GM12878 (cell line): ENCODE measurements around the gene FGGY. TPM values are rescaled to one million over a fixed set of nuclear protein-coding genes. Genes with fewer than 3 reads are reported as not detected.

Experiments used
- ATAC-seq: fragments of 200-7000 bp; cut with Tn5 transposase; 3 replicates; pipeline ENCODE4 v1.9.1; 2020; ENCODE audit warnings: mild to moderate bottlenecking, moderate library complexity
- BruUV-seq: library from RNA; stranded (reverse); fragments of 400-500 nt; replicated peaks from 2 replicates; lab custom pipeline; 2021; lab: Mats Ljungman, UMichigan
- CTCF ChIA-PET: fragments of 300-600 bp; sonication (Branson Sonifier 250); formaldehyde crosslinking; extraction: SDS; loops from one replicate; lab custom pipeline; 2021; ENCODE audit warnings: inconsistent platforms; lab: Yijun Ruan, JAX
- POLR2A ChIA-PET: fragments of 350-600 bp; formaldehyde crosslinking; extraction: SDS; loops from one replicate; lab custom pipeline; 2021; ENCODE audit warnings: inconsistent platforms; lab: Charles Lee
- RAD21 ChIA-PET: fragments of 300-600 bp; sonication (Branson Sonifier 250); formaldehyde crosslinking; loops from one replicate; lab custom pipeline; 2023; ENCODE audit warnings: antibody characterized with exemption; ENCODE audit not compliant: unreplicated experiment; lab: Charles Lee
- SMC1A ChIA-PET: fragments of 300-600 bp; sonication (Branson Sonifier 250); formaldehyde crosslinking; loops from one replicate; lab custom pipeline; 2023; ENCODE audit not compliant: unreplicated experiment, uncharacterized antibody; lab: Charles Lee
- DNase-seq: peaks from one replicate; pipeline ENCODE4 v3.0.0-alpha.2; 2011; ENCODE audit warnings: low read depth, low spot score
- FAIRE-seq: peaks from 3 replicates; lab custom pipeline; 2011; peaks lifted over from hg19 to GRCh38; lab: Jason Lieb, UNC
- H2AFZ ChIP-seq: 2 replicates; pipeline ENCODE4 v1.6.0; 2011; ENCODE audit warnings: low read depth, low read length, control low read depth; ENCODE audit not compliant: control insufficient read depth
- H3K27ac ChIP-seq: 2 replicates; pipeline ENCODE4 v1.5.1; 2011; ENCODE audit warnings: control low read depth; ENCODE audit not compliant: control insufficient read depth, insufficient read depth
- H3K27me3 ChIP-seq, 2 experiments: replicated peaks in 1 of 2; 2 replicates each; pipeline versions ENCODE4 v1.6.0 to v1.6.1; 2011; ENCODE audit warnings: low read length in 1 of 2; ENCODE audit not compliant: control insufficient read depth in 2 of 2, insufficient read depth in 2 of 2
- H3K36me3 ChIP-seq, 2 experiments: 2 replicates each; pipeline ENCODE4 v1.5.1; 2011; ENCODE audit warnings: low read length in 1 of 2; ENCODE audit not compliant: control insufficient read depth in 2 of 2, insufficient read depth in 2 of 2
- H3K4me1 ChIP-seq: 2 replicates; pipeline ENCODE4 v1.6.1; 2011; ENCODE audit warnings: mild to moderate bottlenecking, low read length, moderate library complexity, mixed read lengths; ENCODE audit not compliant: control insufficient read depth, insufficient read depth
- H3K4me2 ChIP-seq: 2 replicates; pipeline ENCODE4 v1.6.0; 2011; ENCODE audit warnings: control low read depth; ENCODE audit not compliant: control insufficient read depth, insufficient read depth
- H3K4me3 ChIP-seq: fragments of 200-600 bp; sonication (generic); 2 replicates; pipeline ENCODE4 v1.5.1; 2016
- H3K79me2 ChIP-seq: 2 replicates; pipeline ENCODE4 v1.6.0; 2011; ENCODE audit warnings: low read length; ENCODE audit not compliant: control insufficient read depth, insufficient read depth
- H3K9ac ChIP-seq: 2 replicates; pipeline ENCODE4 v1.8.0; 2011; ENCODE audit warnings: low read length, control low read depth, mixed read lengths; ENCODE audit not compliant: control insufficient read depth, insufficient read depth
- H3K9me3 ChIP-seq: replicated peaks from 3 replicates; pipeline ENCODE4 v1.5.1; 2011; ENCODE audit warnings: mild to moderate bottlenecking, low read length; ENCODE audit not compliant: control insufficient read depth, insufficient read depth
- H4K20me1 ChIP-seq: 2 replicates; pipeline ENCODE4 v1.6.0; 2011; ENCODE audit not compliant: control insufficient read depth, insufficient read depth
- HDAC2 ChIP-seq: fragments of 200-600 bp; sonication (generic); IDR thresholded peaks from 2 replicates; pipeline ENCODE4 v1.6.1; 2017
- MEF2A ChIP-seq: IDR thresholded peaks from 2 replicates; pipeline ENCODE4 v1.6.1; 2011; ENCODE audit warnings: low read depth, mild to moderate bottlenecking, low read length, moderate library complexity; ENCODE audit not compliant: insufficient read depth
- NFIC ChIP-seq: IDR thresholded peaks from 2 replicates; pipeline ENCODE4 v1.6.1; 2012; ENCODE audit warnings: low read depth, mild to moderate bottlenecking, inconsistent platforms, low read length, moderate library complexity
- PAX5 ChIP-seq: IDR thresholded peaks from 2 replicates; pipeline ENCODE4 v1.6.1; 2011; ENCODE audit warnings: low read depth, low read length, borderline replicate concordance
- RAD21 ChIP-seq: IDR thresholded peaks from 2 replicates; pipeline ENCODE4 v1.6.1; 2011; ENCODE audit warnings: mild to moderate bottlenecking, low read depth, low read length, moderate library complexity; ENCODE audit not compliant: insufficient read depth
- RB1 ChIP-seq: fragments of 450-650 bp; formaldehyde crosslinking; IDR thresholded peaks from 2 replicates; pipeline ENCODE4 v1.6.1; 2017; ENCODE audit warnings: mild to moderate bottlenecking, borderline replicate concordance
- WGBS: methylation state at CpG from one replicate; pipeline ENCODE4 v1.1.6; 2016; ENCODE audit warnings: low lambda C conversion rate; ENCODE audit not compliant: insufficient replicate concordance, insufficient coverage; ENCODE audit errors: missing lambda C conversion rate; 5-methylcytosine and 5-hydroxymethylcytosine counted together
- in situ Hi-C: fragments of 300-500 bp; cut with MboI; formaldehyde crosslinking; loops from 9 replicates; pipeline ENCODE4 v1.14.3; 2018; ENCODE audit warnings: mixed read lengths
- intact Hi-C: fragments of 100-400 bp; cut with micrococcal nuclease; formaldehyde crosslinking; loops from one replicate; pipeline ENCODE4 v1.14.2; 2022; ENCODE audit not compliant: unreplicated experiment
- polyA plus RNA-seq, 11 experiments: library from polyadenylated mRNA; depleted of rRNA in 4 of 11; unstranded in 6 of 11; stranded (reverse) in 5 of 11; fragments of >200 nt; fragmentation: Nextera tagmentation in 4 of 11; fragmentation: Illumina TruSeq in 1 of 11; extraction: Ambion mirVana in 4 of 11; extraction: Trizol in 1 of 11; gene quantifications; 1 replicate in 1 of 11; 2 replicates in 10 of 11; pipeline versions ENCODE4 v1.2.1 to v1.2.3, GENCODE V29; 2011 to 2016; ENCODE audit warnings: inconsistent platforms in 2 of 11, missing spikeins in 2 of 11, low read depth in 1 of 11
- total RNA-seq, 4 experiments: library from RNA; depleted of rRNA in 3 of 4; stranded (reverse); fragments of >200 nt in 3 of 4; fragmentation: Illumina TruSeq in 1 of 4; extraction: Trizol in 1 of 4; gene quantifications; 2 replicates each; pipeline versions ENCODE4 v1.2.1 to v1.2.3, GENCODE V29; 2013 to 2021
- TF ChIP-seq, protein P1 (sequence below): fragments of 450-650 bp; IDR thresholded peaks from 2 replicates; pipeline ENCODE4 v1.6.1; 2014; ENCODE audit warnings: mild to moderate bottlenecking
- TF ChIP-seq, protein P2 (sequence below): IDR thresholded peaks from 2 replicates; pipeline ENCODE4 v1.6.1; 2012; ENCODE audit warnings: low read depth, low read length, improper control_type of control experiment
- TF ChIP-seq, protein P3 (sequence below): fragments of 450-650 bp; IDR thresholded peaks from 2 replicates; pipeline ENCODE4 v1.6.1; 2016; ENCODE audit warnings: mild to moderate bottlenecking

FGGY gene
- total and polyA plus RNA-seq, 10 of the 15 experiments (the other 5 are each of a cell fraction or from before 2014, with no cell fraction given) = 6.2 to 11.9 (median 7.5) TPM

DNA sequence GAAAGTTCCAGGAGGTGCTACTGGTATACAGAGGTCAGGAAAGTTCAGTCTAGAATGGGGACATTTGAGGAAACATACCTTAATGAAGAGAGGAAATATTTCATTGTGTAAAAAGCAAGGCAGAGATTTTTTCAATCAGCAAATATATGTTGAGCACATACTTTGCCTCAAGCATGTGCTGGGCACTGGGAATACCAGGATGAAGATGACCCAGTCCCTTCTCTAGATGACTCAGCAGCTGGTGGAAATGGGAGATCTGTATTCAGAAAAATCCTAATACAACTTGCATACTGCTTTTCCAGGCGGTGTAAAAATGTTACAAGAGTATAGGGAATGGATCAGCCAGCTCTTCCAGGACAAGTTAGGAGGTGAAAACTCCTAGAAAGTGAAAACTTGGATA lies 229.3 kb downstream of the FGGY start (continued):
- TF ChIP-seq HDAC2 (no peak), MEF2A (no peak), RAD21 (no peak), NFIC (no peak)
- TF ChIP-seq, protein P1, sequence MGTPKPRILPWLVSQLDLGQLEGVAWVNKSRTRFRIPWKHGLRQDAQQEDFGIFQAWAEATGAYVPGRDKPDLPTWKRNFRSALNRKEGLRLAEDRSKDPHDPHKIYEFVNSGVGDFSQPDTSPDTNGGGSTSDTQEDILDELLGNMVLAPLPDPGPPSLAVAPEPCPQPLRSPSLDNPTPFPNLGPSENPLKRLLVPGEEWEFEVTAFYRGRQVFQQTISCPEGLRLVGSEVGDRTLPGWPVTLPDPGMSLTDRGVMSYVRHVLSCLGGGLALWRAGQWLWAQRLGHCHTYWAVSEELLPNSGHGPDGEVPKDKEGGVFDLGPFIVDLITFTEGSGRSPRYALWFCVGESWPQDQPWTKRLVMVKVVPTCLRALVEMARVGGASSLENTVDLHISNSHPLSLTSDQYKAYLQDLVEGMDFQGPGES = no peak
- TF ChIP-seq, all 136 proteins: peak for 0

DNA sequence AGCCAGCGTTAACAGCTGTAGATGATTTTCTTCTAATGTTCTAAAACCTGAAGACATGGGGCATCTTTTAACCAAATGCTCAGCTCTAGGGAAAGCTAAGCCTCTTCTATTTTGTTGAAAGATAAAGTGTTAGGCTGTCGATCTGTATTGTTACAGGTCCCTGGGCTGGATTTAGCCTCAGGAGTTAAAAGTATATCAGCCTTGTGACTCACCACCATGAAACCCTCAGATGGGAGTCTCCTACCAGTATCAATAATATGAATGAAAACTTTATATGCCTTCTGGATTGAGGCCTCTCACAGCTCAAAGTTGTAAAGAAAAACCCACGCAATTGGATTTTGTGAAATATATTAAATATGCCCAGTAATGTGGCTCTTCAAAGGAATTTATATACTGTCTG lies 231.6 kb downstream of the FGGY start:
- no peaks in the 10 kb centered on the region for H3K79me2 ChIP-seq
- no peak overlapping the region for H2AFZ ChIP-seq
- H3K9ac ChIP-seq = no peak overlapping the region
- ChIA-PET SMC1A (interaction anchor here (1.9 kb wide), 1 partner anchor 12 kb away, joined by 4 read pairs; no protein-coding TSS in a partner anchor), RAD21 (no interaction called here), CTCF (no interaction called here), POLR2A (no interaction called here)
- in situ Hi-C loops = no loop called here
- no peaks in the 10 kb centered on the region; the same call in 1 of the 2 replicates for H3K4me1 ChIP-seq
- H3K27ac ChIP-seq = no peak overlapping the region
- intact Hi-C loops = no loop called here
- no TSS peak for BruUV-seq
- no peak overlapping the region for H3K4me3 ChIP-seq
- no peaks in the 10 kb centered on the region for H3K36me3 ChIP-seq
- TF ChIP-seq RB1 = no peak
- TF ChIP-seq PAX5 = no peak
- TF ChIP-seq, protein P2, sequence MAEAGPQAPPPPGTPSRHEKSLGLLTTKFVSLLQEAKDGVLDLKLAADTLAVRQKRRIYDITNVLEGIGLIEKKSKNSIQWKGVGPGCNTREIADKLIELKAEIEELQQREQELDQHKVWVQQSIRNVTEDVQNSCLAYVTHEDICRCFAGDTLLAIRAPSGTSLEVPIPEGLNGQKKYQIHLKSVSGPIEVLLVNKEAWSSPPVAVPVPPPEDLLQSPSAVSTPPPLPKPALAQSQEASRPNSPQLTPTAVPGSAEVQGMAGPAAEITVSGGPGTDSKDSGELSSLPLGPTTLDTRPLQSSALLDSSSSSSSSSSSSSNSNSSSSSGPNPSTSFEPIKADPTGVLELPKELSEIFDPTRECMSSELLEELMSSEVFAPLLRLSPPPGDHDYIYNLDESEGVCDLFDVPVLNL = no peak
- TF ChIP-seq, protein P3, sequence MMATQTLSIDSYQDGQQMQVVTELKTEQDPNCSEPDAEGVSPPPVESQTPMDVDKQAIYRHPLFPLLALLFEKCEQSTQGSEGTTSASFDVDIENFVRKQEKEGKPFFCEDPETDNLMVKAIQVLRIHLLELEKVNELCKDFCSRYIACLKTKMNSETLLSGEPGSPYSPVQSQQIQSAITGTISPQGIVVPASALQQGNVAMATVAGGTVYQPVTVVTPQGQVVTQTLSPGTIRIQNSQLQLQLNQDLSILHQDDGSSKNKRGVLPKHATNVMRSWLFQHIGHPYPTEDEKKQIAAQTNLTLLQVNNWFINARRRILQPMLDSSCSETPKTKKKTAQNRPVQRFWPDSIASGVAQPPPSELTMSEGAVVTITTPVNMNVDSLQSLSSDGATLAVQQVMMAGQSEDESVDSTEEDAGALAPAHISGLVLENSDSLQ = no peak
- H3K9me3 ChIP-seq = no peaks in the 10 kb centered on the region; the same call in 1 of the 3 replicates
- H4K20me1 ChIP-seq = no peaks in the 10 kb centered on the region
- DNase-seq (no peak), FAIRE-seq (no peak), ATAC-seq (no peak)
- no peaks in the 10 kb centered on the region for H3K27me3 ChIP-seq
- no peak overlapping the region for H3K4me2 ChIP-seq
- 98% methylated on average over 3 of the region's 3 CpGs for WGBS
